IMR-90 (cell line): ENCODE measurements around the gene AKAP13. TPM values are rescaled to one million over a fixed set of nuclear protein-coding genes. Genes with fewer than 3 reads are reported as not detected.

Experiments
- ATAC-seq: fragments of 200-7000 bp; cut with Tn5 transposase; 2 replicates; pipeline ENCODE4 v1.9.1; 2020; ENCODE audit warnings: low read depth, mild to moderate bottlenecking, moderate library complexity
- BruUV-seq: library from RNA; stranded (reverse); fragments of 400-500 nt; replicated peaks from 2 replicates; lab custom pipeline; 2021; lab: Mats Ljungman, UMichigan
- CTCF ChIA-PET: fragments of 300-600 bp; formaldehyde crosslinking; extraction: SDS; loops from one replicate; lab custom pipeline; 2021; ENCODE audit warnings: antibody characterized with exemption; lab: Yijun Ruan, JAX
- POLR2A ChIA-PET: fragments of 300-600 bp; sonication (Branson Sonifier 250); formaldehyde crosslinking; loops from one replicate; lab custom pipeline; 2022; ENCODE audit warnings: antibody characterized with exemption; ENCODE audit not compliant: unreplicated experiment; lab: Charles Lee
- DNase-seq: peaks from one replicate; pipeline ENCODE4 v3.0.0; 2013
- H2AFZ ChIP-seq: replicated peaks from 2 replicates; pipeline ENCODE3; 2013; ENCODE audit warnings: low read length, mild to moderate bottlenecking; ENCODE audit not compliant: poor library complexity
- H2AK5ac ChIP-seq: 2 replicates; pipeline ENCODE4 v1.6.1; 2013; ENCODE audit warnings: low read depth, low read length, inconsistent platforms
- H2AK9ac ChIP-seq: replicated peaks from 2 replicates; pipeline ENCODE3; 2013; ENCODE audit warnings: mild to moderate bottlenecking, low read depth, low read length, moderate library complexity; ENCODE audit not compliant: poor library complexity
- H2BK120ac ChIP-seq: 2 replicates; pipeline ENCODE4 v1.6.1; 2013; ENCODE audit warnings: low read depth, low read length, inconsistent platforms
- H2BK15ac ChIP-seq: 3 replicates; pipeline ENCODE4 v1.6.1; 2013; ENCODE audit warnings: low read depth, low read length, inconsistent platforms
- H2BK20ac ChIP-seq: 2 replicates; pipeline ENCODE4 v1.6.1; 2013; ENCODE audit warnings: low read depth, mild to moderate bottlenecking, inconsistent platforms, low read length, moderate library complexity
- H2BK5ac ChIP-seq: 2 replicates; pipeline ENCODE4 v1.6.1; 2013; ENCODE audit warnings: mild to moderate bottlenecking, low read depth, low read length, inconsistent platforms; ENCODE audit not compliant: poor library complexity, severe bottlenecking
- H3K14ac ChIP-seq: replicated peaks from 2 replicates; pipeline ENCODE4 v1.6.1; 2013; ENCODE audit warnings: low read depth, low read length, inconsistent platforms
- H3K18ac ChIP-seq: 2 replicates; pipeline ENCODE4 v1.6.1; 2013; ENCODE audit warnings: low read depth, low read length, control low read depth
- H3K23ac ChIP-seq: 2 replicates; pipeline ENCODE4 v1.6.1; 2013; ENCODE audit warnings: low read depth, low read length, inconsistent platforms
- H3K27ac ChIP-seq: 2 replicates; pipeline ENCODE4 v1.5.1; 2013; ENCODE audit warnings: mild to moderate bottlenecking, control low read depth, low read length; ENCODE audit not compliant: insufficient read depth
- H3K27me3 ChIP-seq: 2 replicates; pipeline ENCODE4 v1.6.1; 2013; ENCODE audit warnings: low read length; ENCODE audit not compliant: control insufficient read depth, insufficient read depth
- H3K36me3 ChIP-seq: 2 replicates; pipeline ENCODE4 v1.6.1; 2013; ENCODE audit warnings: low read length, mixed read lengths; ENCODE audit not compliant: control insufficient read depth, insufficient read depth
- H3K4ac ChIP-seq: 2 replicates; pipeline ENCODE4 v1.6.1; 2013; ENCODE audit warnings: low read depth, low read length, inconsistent platforms
- H3K4me1 ChIP-seq: 2 replicates; pipeline ENCODE4 v1.6.1; 2013; ENCODE audit warnings: low read length, mixed read lengths; ENCODE audit not compliant: control insufficient read depth, insufficient read depth
- H3K4me2 ChIP-seq: 2 replicates; pipeline ENCODE4 v1.6.1; 2013; ENCODE audit warnings: low read depth, mild to moderate bottlenecking, control low read depth, low read length, moderate library complexity
- H3K4me3 ChIP-seq: 2 replicates; pipeline ENCODE4 v1.5.1; 2013; ENCODE audit warnings: low read depth, mild to moderate bottlenecking, control low read depth, low read length, moderate library complexity; ENCODE audit not compliant: insufficient read depth
- H3K56ac ChIP-seq: 2 replicates; pipeline ENCODE4 v1.6.1; 2013; ENCODE audit warnings: low read length, inconsistent platforms; ENCODE audit not compliant: insufficient read depth; ENCODE audit errors: extremely low read depth
- H3K79me1 ChIP-seq, 2 experiments: 2 replicates each; pipeline ENCODE4 v1.6.1; 2013; ENCODE audit warnings: low read length in 2 of 2, inconsistent platforms in 1 of 2, low read depth in 1 of 2
- H3K9ac ChIP-seq: 2 replicates; pipeline ENCODE4 v1.6.1; 2013; ENCODE audit warnings: low read depth, low read length, control low read depth
- H3K9me1 ChIP-seq: 2 replicates; pipeline ENCODE4 v1.6.1; 2013; ENCODE audit warnings: low read length, inconsistent platforms; ENCODE audit not compliant: insufficient read depth
- H3K9me3 ChIP-seq: 2 replicates; pipeline ENCODE4 v1.6.1; 2013; ENCODE audit warnings: low read length; ENCODE audit not compliant: control insufficient read depth, insufficient read depth
- H4K20me1 ChIP-seq: 2 replicates; pipeline ENCODE4 v1.6.1; 2013; ENCODE audit warnings: low read length, inconsistent platforms; ENCODE audit not compliant: insufficient read depth
- H4K5ac ChIP-seq: 2 replicates; pipeline ENCODE4 v1.6.1; 2013; ENCODE audit warnings: mild to moderate bottlenecking, low read depth, low read length, control low read depth
- H4K8ac ChIP-seq, 2 experiments: 2 replicates each; pipeline ENCODE4 v1.6.1; 2013; ENCODE audit warnings: low read depth in 2 of 2, low read length in 2 of 2, control low read depth in 1 of 2, inconsistent platforms in 1 of 2
- H4K91ac ChIP-seq: 2 replicates; pipeline ENCODE4 v1.6.1; 2013; ENCODE audit warnings: low read depth, low read length, inconsistent platforms; ENCODE audit not compliant: insufficient read depth
- BHLHE40 ChIP-seq: fragments of 150-350 bp; IDR thresholded peaks from 2 replicates; pipeline ENCODE4 v1.6.1; 2016; ENCODE audit warnings: mild to moderate bottlenecking, low read depth, low read length
- CEBPB ChIP-seq: IDR thresholded peaks from 2 replicates; pipeline ENCODE4 v1.6.1; 2012; ENCODE audit warnings: low read depth, low read length, improper control_type of control experiment
- FOS ChIP-seq: fragments of 150-350 bp; IDR thresholded peaks from 2 replicates; pipeline ENCODE4 v1.6.1; 2016; ENCODE audit warnings: low read depth, low read length
- MAZ ChIP-seq: IDR thresholded peaks from 2 replicates; pipeline ENCODE4 v1.6.1; 2012; ENCODE audit warnings: low read depth, mild to moderate bottlenecking, low read length, improper control_type of control experiment, moderate library complexity, borderline replicate concordance
- NFE2L2 ChIP-seq: fragments of 150-350 bp; IDR thresholded peaks from 2 replicates; pipeline ENCODE4 v1.6.1; 2016; ENCODE audit warnings: low read depth, mild to moderate bottlenecking, low read length
- POLR2A ChIP-seq: IDR thresholded peaks from 2 replicates; pipeline ENCODE4 v1.6.1; 2012; ENCODE audit warnings: mild to moderate bottlenecking, low read depth, low read length
- RAD21 ChIP-seq: IDR thresholded peaks from 2 replicates; pipeline ENCODE4 v1.6.1; 2012; ENCODE audit warnings: low read length, improper control_type of control experiment
- RCOR1 ChIP-seq: IDR thresholded peaks from 2 replicates; pipeline ENCODE4 v1.6.1; 2012; ENCODE audit warnings: mild to moderate bottlenecking, low read length, improper control_type of control experiment; ENCODE audit not compliant: insufficient replicate concordance
- RFX5 ChIP-seq: IDR thresholded peaks from 2 replicates; pipeline ENCODE4 v1.8.0; 2012; ENCODE audit warnings: low read depth, mild to moderate bottlenecking, low read length, moderate library complexity
- SMC3 ChIP-seq: fragments of 150-350 bp; IDR thresholded peaks from 2 replicates; pipeline ENCODE4 v1.6.1; 2016; ENCODE audit warnings: low read depth, mild to moderate bottlenecking, antibody characterized with exemption, low read length, moderate library complexity
- WGBS, 2 experiments: methylation state at CpG; one replicate each; pipeline versions ENCODE4 v1.1.5 to v1.1.7; 2013; ENCODE audit warnings: missing lambda C conversion rate in 2 of 2; ENCODE audit not compliant: insufficient read length in 1 of 2; ENCODE audit errors: extremely low coverage in 2 of 2; 5-methylcytosine and 5-hydroxymethylcytosine counted together
- dilution Hi-C: fragments of 300-500 bp; cut with HindIII; formaldehyde crosslinking; loops from one replicate; pipeline ENCODE4 v1.14.3; 2018; ENCODE audit warnings: low sequenced_read_pairs; ENCODE audit not compliant: unreplicated experiment
- in situ Hi-C: fragments of 300-500 bp; cut with MboI; formaldehyde crosslinking; loops from 3 replicates; pipeline ENCODE4 v1.14.3; 2019; ENCODE audit warnings: low sequenced_read_pairs, inconsistent platforms, mixed read lengths
- intact Hi-C: fragments of 100-400 bp; cut with micrococcal nuclease; formaldehyde crosslinking; loops from 2 replicates; pipeline ENCODE4 v1.10.0; 2022
- polyA plus RNA-seq, 3 experiments: library from polyadenylated mRNA; depleted of rRNA; stranded (reverse); fragments of >200 nt; gene quantifications; 2 replicates each; pipeline ENCODE4 v1.2.3, GENCODE V29; 2012; ENCODE audit warnings: low replicate concordance in 1 of 3
- total RNA-seq: library from RNA; depleted of rRNA; stranded (reverse); fragments of >200 nt; gene quantifications from 2 replicates; pipeline ENCODE4 v1.2.3, GENCODE V29; 2012
- TF ChIP-seq, protein P1 (sequence below): fragments of 150-350 bp; IDR thresholded peaks from 2 replicates; pipeline ENCODE4 v1.6.1; 2017; ENCODE audit warnings: mild to moderate bottlenecking, antibody characterized with exemption, low read length, low read depth
- TF ChIP-seq, protein P2 (sequence below): conservative IDR thresholded peaks from 2 replicates; pipeline ENCODE4 v1.5.1; 2012; ENCODE audit warnings: mild to moderate bottlenecking, low read depth, low read length, improper control_type of control experiment
- TF ChIP-seq, protein P3 (sequence below): fragments of 150-350 bp; IDR thresholded peaks from 2 replicates; pipeline ENCODE4 v1.6.1; 2016; ENCODE audit warnings: low read depth, mild to moderate bottlenecking, low read length, moderate library complexity, borderline replicate concordance

Gene AKAP13
- total and polyA plus RNA-seq, 2 of the 4 experiments (the other 2 are of a cell fraction), result 10.4 to 46.4 TPM

DNA sequence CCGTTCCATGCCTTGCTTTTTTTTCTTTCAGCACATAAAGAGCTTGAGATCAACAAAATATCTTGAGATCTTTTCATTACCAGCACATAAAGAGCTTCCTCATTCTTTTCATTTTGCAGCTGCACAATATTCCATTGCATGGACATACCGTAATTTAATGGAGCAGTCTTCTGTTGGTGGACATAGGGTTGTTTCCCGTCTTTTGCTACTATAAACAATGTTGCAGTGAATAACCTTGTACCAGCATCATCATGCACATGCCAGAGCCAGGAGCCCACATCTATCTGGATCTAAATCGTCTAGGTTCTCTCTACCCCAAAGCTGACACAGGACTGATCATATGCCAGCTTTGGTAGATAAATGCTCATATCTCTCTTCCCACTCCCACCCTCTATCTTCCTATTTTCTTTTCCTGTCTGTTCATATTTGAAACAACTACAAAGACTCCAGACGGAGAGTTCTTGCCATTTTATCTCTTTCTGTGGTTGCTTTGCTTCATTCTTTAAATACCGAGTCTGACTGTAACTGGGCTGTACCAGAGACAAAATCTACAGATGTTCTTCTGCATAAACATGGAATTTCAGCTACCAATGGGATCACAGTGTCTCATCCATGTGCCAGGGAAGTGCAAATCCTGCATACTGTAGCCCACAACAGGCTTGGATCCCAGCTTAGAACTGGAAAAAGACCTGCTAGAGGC lies 47.1 kb upstream of the AKAP13 start:
- peak overlapping the region; percentile 41; the same call in 1 of the 2 replicates for H3K56ac ChIP-seq
- no peak overlapping the region for H3K4me3 ChIP-seq
- H3K27me3 ChIP-seq, result no peaks in the 10 kb centered on the region
- H4K8ac ChIP-seq, result peak overlapping the region in 1 of 2 experiments; percentile 62; a peak in 2 of 4 replicates
- WGBS, 2 experiments, result 50% methylated on average over 1 of the region's 6 CpGs; no CpG with 5 or more reads in 1 of the 2 experiments
- no peaks in the 10 kb centered on the region for H4K20me1 ChIP-seq
- BruUV-seq, result no TSS peak
- peak overlapping the region; percentile 84 for H2BK120ac ChIP-seq
- peak overlapping the region; percentile 81 for H2BK20ac ChIP-seq
- H2AK9ac ChIP-seq, result peak overlapping the region; percentile 35
- in situ Hi-C loops, result no loop called here
- ATAC-seq (peak; percentile 91), DNase-seq (peak; percentile 96)
- ChIA-PET POLR2A (interaction anchor here (0.6 to 0.9 kb wide), 2 partner anchors 9 to 124 kb away, joined by 4 read pairs; no protein-coding TSS in a partner anchor), CTCF (interaction anchor here (1.4 kb wide), 1 partner anchor 16 kb away, joined by 3 read pairs; no protein-coding TSS in a partner anchor)
- intact Hi-C loops, result loop anchor here (2.0 kb wide), 1 partner anchor 48 kb away; the partner anchor contains the start of gene AKAP13
- H2BK5ac ChIP-seq, result peak overlapping the region; percentile 90
- peak overlapping the region; percentile 40; the same call in 1 of the 2 replicates for H2AK5ac ChIP-seq
- peak overlapping the region; percentile 87 for H3K18ac ChIP-seq
- H3K79me1 ChIP-seq, result peaks cover 3 to 9% of the 10 kb centered on the region in 2 experiments; a peak in 3 of 4 replicates
- peak overlapping the region; percentile 73; the same call in 1 of the 2 replicates for H3K27ac ChIP-seq
- no peak overlapping the region for H3K9ac ChIP-seq
- H3K4me2 ChIP-seq, result peak overlapping the region; percentile 86
- H3K9me3 ChIP-seq, result no peaks in the 10 kb centered on the region
- peak overlapping the region; percentile 54; the same call in 1 of the 2 replicates for H3K23ac ChIP-seq
- no peak overlapping the region; the same call in 1 of the 2 replicates for H4K91ac ChIP-seq
- dilution Hi-C loops, result no loop called here
- no peaks in the 10 kb centered on the region for H3K36me3 ChIP-seq
- peak overlapping the region; percentile 62 for H3K4ac ChIP-seq
- H3K4me1 ChIP-seq, result peaks cover 13% of the 10 kb centered on the region
- peaks cover 5% of the 10 kb centered on the region; the same call in 1 of the 2 replicates for H3K9me1 ChIP-seq
- H2AFZ ChIP-seq, result peak overlapping the region; percentile 34
- H3K14ac ChIP-seq, result peak overlapping the region; percentile 35; the same call in 1 of the 2 replicates
- H2BK15ac ChIP-seq, result peak overlapping the region; percentile 53; the same call in 1 of the 3 replicates
- H4K5ac ChIP-seq, result peak overlapping the region; percentile 41; the same call in 1 of the 2 replicates
- TF ChIP-seq, protein P1, sequence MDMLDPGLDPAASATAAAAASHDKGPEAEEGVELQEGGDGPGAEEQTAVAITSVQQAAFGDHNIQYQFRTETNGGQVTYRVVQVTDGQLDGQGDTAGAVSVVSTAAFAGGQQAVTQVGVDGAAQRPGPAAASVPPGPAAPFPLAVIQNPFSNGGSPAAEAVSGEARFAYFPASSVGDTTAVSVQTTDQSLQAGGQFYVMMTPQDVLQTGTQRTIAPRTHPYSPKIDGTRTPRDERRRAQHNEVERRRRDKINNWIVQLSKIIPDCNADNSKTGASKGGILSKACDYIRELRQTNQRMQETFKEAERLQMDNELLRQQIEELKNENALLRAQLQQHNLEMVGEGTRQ, result peak; percentile 64; the same call in 1 of the 2 replicates
- TF ChIP-seq FOS, result no peak
- TF ChIP-seq RCOR1, result peak; percentile 69
- peak; percentile 52; the same call in 1 of the 2 replicates for TF ChIP-seq BHLHE40
- TF ChIP-seq RFX5, result no peak
- no peak for TF ChIP-seq SMC3
- TF ChIP-seq, protein P2, sequence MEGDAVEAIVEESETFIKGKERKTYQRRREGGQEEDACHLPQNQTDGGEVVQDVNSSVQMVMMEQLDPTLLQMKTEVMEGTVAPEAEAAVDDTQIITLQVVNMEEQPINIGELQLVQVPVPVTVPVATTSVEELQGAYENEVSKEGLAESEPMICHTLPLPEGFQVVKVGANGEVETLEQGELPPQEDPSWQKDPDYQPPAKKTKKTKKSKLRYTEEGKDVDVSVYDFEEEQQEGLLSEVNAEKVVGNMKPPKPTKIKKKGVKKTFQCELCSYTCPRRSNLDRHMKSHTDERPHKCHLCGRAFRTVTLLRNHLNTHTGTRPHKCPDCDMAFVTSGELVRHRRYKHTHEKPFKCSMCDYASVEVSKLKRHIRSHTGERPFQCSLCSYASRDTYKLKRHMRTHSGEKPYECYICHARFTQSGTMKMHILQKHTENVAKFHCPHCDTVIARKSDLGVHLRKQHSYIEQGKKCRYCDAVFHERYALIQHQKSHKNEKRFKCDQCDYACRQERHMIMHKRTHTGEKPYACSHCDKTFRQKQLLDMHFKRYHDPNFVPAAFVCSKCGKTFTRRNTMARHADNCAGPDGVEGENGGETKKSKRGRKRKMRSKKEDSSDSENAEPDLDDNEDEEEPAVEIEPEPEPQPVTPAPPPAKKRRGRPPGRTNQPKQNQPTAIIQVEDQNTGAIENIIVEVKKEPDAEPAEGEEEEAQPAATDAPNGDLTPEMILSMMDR, result no peak
- TF ChIP-seq, protein P3, sequence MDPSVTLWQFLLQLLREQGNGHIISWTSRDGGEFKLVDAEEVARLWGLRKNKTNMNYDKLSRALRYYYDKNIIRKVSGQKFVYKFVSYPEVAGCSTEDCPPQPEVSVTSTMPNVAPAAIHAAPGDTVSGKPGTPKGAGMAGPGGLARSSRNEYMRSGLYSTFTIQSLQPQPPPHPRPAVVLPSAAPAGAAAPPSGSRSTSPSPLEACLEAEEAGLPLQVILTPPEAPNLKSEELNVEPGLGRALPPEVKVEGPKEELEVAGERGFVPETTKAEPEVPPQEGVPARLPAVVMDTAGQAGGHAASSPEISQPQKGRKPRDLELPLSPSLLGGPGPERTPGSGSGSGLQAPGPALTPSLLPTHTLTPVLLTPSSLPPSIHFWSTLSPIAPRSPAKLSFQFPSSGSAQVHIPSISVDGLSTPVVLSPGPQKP, result no peak
- no peak for TF ChIP-seq POLR2A
- TF ChIP-seq NFE2L2, result no peak
- TF ChIP-seq RAD21, result no peak
- TF ChIP-seq MAZ, result no peak
- TF ChIP-seq CEBPB, result no peak
